PFSK-1 (cell line): ENCODE measurements around the gene NGFR.

Source experiments
- POLR2AphosphoS5 ChIP-seq: IDR thresholded peaks from 2 replicates; pipeline ENCODE4 v1.6.1; 2012; ENCODE audit warnings: low read depth, mild to moderate bottlenecking, control low read depth, low read length, moderate library complexity
- TAF1 ChIP-seq: IDR thresholded peaks from 2 replicates; pipeline ENCODE4 v1.6.1; 2012; ENCODE audit warnings: low read length, control low read depth, borderline replicate concordance; ENCODE audit not compliant: insufficient read depth

DNA sequence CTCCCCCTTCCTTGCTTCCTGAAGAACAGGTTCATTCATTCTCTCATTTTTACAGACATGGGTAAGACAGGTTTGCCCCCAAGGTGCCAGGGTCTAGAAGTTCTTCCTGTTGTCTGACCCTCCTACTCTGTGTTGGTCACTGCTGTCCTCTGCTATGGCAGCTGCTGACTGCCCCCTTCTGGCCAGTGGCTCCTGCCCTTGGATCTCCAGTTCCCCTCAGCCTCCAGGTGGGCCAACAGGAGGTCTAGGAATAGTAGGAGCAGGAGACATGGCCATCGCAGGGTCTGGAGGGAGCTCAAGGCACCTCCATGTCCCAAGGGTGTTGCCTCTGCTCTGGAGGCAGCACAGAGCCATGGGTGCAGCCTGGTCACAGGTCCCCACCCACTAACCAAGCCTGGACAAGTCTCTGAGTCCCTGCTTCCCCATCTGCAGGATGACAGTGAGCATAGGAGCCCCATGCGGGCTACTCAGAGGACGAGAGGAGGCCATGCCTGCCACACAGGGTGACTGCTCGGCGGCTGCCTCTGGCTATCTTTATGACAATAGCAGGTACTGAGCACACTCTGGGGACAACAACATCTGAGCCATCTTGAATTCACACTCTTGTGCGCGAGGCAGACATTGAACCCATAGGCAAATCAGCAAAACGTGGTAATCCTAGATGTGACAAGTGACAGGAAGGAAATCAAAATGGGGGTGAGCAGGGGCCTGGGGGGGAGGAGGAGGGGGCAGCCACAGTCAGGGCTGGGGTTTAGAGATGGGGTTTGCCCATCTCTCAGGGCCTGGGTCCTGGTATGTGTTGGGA lies 53.6 kb downstream of the NGFR start:
- TF ChIP-seq TAF1 (no peak), POLR2AphosphoS5 (no peak)
